SK-N-SH (cell line): ENCODE results near the gene HDAC7.

ENCODE experiments used
- CTCF ChIP-seq: fragments of 200-600 bp; sonication (generic); IDR thresholded peaks from 2 replicates; pipeline ENCODE4 v1.6.1; 2017; ENCODE audit warnings: antibody characterized with exemption, mild to moderate bottlenecking, moderate library complexity
- GABPA ChIP-seq: IDR thresholded peaks from 2 replicates; pipeline ENCODE4 v1.4.0; 2012; ENCODE audit warnings: low read depth, mild to moderate bottlenecking
- JUND ChIP-seq: IDR thresholded peaks from 2 replicates; pipeline ENCODE4 v1.4.0; 2012
- NFIC ChIP-seq: IDR thresholded peaks from 2 replicates; pipeline ENCODE4 v1.4.0; 2012; ENCODE audit warnings: borderline replicate concordance
- RAD21 ChIP-seq: IDR thresholded peaks from 2 replicates; pipeline ENCODE4 v1.6.1; 2012; ENCODE audit warnings: mild to moderate bottlenecking, low read length
- RCOR1 ChIP-seq: fragments of 150-350 bp; IDR thresholded peaks from 2 replicates; pipeline ENCODE4 v1.6.1; 2017; ENCODE audit warnings: antibody characterized with exemption, low read length
- SIN3A ChIP-seq: IDR thresholded peaks from 2 replicates; pipeline ENCODE4 v1.6.1; 2012; ENCODE audit warnings: low read depth, mild to moderate bottlenecking, low read length, moderate library complexity, borderline replicate concordance
- TAF1 ChIP-seq: IDR thresholded peaks from 2 replicates; pipeline ENCODE4 v1.6.1; 2012; ENCODE audit warnings: low read depth, mild to moderate bottlenecking, low read length, moderate library complexity, borderline replicate concordance
- USF2 ChIP-seq: fragments of 150-350 bp; IDR thresholded peaks from 2 replicates; pipeline ENCODE4 v1.6.1; 2017; ENCODE audit warnings: antibody characterized with exemption, low read length, low read depth, borderline replicate concordance

GRCh38 chr12:47833591-47834012, 13.9 kb upstream of the HDAC7 start:
- TF ChIP-seq TAF1 = no peak
- TF ChIP-seq NFIC = no peak
- TF ChIP-seq CTCF = no peak
- no peak for TF ChIP-seq SIN3A
- no peak for TF ChIP-seq RCOR1
- TF ChIP-seq USF2 = no peak
- no peak for TF ChIP-seq RAD21
- no peak for TF ChIP-seq GABPA
- TF ChIP-seq JUND = no peak
